GM12872 (cell line): ENCODE data around the gene ARMH2.

Experiments
- TF ChIP-seq, protein P1 (sequence below): IDR thresholded peaks from 3 replicates; pipeline ENCODE4 v1.5.1; 2011; ENCODE audit warnings: low read depth, mild to moderate bottlenecking, low read length, moderate library complexity; ENCODE audit not compliant: insufficient read depth

Gene ARMH2

GRCh38 chr6:24760210-24760609 lies 38.5 kb downstream of the ARMH2 start:
- TF ChIP-seq, protein P1, sequence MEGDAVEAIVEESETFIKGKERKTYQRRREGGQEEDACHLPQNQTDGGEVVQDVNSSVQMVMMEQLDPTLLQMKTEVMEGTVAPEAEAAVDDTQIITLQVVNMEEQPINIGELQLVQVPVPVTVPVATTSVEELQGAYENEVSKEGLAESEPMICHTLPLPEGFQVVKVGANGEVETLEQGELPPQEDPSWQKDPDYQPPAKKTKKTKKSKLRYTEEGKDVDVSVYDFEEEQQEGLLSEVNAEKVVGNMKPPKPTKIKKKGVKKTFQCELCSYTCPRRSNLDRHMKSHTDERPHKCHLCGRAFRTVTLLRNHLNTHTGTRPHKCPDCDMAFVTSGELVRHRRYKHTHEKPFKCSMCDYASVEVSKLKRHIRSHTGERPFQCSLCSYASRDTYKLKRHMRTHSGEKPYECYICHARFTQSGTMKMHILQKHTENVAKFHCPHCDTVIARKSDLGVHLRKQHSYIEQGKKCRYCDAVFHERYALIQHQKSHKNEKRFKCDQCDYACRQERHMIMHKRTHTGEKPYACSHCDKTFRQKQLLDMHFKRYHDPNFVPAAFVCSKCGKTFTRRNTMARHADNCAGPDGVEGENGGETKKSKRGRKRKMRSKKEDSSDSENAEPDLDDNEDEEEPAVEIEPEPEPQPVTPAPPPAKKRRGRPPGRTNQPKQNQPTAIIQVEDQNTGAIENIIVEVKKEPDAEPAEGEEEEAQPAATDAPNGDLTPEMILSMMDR: no peak

DNA sequence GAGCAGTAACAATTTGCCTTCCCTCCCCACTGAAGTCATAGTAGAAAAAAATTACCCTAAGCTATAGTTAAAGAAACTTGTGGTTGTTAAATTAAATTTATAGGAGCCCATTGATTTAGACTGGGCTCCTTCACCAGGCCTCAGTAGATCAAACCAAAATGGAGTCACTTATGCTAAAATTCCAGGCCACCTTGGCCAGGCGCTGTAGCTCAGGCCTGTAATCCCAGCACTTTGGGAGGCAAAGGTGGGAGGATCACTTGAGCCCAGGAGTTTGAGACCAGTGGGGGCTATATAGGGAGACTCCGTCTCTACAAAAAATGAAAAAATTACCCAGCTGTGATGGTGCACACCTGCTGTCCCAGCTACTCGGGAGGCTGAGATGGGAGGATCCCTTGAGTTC lies 39.0 kb downstream of the ARMH2 start:
- TF ChIP-seq, protein P1: no peak

DNA sequence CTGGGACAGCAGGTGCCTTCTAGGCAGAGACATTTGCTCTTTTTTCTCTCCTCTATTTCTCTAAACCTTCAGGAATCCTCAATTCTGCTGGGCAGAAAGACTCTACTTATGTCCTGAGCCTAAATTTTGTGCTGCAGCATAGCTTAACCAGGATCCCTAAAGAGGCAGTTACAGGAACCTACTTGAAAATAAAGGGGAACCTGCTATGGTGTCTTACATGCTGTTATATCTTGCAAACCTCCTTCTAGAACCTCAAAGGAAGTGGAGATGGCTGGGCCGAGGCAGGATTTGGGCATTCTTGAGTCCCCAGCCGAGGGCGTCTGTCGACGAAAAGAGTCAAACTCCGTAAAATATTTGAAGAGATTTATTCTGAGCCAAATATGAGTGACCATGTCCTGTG lies 41.1 kb downstream of the ARMH2 start:
- TF ChIP-seq, protein P1: no peak

DNA sequence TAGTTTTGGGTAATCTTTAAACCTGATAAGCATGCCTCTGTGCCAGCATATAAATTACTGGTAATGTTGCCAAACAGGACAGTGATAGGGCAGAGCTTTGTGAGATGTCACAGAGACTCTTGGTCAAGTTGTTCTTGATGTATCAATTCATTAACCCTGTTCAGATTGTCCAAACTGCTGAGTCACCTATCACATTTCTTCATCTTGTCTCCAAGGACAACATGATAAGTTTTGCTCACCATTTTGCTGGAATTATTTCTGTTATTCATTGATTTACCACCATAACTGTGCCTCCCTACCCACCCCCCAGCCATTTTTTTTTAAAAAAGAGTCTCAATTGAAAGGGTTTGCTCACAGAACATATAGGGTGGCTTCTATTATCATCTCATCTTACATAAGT lies 43.4 kb downstream of the ARMH2 start:
- TF ChIP-seq, protein P1: no peak

DNA sequence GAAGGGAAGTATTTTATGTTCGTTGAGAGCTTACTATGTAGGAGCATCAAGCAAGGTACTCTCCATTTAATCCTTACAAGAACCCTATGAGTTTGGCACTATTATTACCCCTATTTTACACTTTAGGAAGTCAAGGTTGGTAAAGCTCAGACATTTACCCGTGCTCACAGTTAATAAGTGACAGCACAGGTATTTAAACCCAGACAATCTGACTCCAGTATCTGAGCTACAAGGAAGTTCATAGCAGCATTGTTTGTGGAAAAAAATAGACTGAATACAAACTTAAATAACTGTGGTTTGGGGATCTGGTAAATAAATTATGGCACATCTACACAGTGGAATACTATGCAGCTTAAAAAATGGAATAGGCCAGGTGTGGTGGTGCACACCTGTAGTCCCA lies 45.2 kb downstream of the ARMH2 start:
- TF ChIP-seq, protein P1: no peak

DNA sequence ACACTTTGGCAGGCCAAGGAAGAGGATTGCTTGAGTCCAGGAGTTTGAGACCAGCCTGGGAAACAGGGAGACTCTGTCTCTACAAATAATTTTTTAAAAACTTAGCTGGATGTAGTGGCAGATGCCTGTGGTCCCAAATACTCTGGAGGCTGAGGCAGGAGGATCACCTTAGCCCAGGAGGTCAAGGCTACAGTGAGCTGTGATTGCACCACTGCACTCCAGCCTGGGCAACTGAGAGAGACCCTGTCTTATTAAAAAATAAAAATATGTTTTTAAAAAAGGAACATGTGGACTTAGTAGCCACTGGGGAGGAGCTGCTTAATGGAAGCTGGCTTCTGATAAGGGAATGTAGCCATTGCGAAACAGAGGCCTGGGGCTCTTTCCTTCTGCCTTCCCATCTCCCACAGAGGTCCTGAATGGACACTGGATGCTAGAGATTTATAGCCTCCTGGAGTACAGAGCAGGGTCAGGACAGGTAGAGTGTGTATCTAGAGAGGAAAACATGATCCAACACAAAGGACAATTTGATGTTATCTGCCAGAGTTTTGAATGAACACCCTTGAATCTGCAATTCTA lies 45.7 kb downstream of the ARMH2 start:
- TF ChIP-seq, protein P1: no peak

GRCh38 chr6:24752503-24752902 lies 46.2 kb downstream of the ARMH2 start:
- TF ChIP-seq, protein P1: no peak
